Activated CD8-positive, alpha-beta memory T cell treated with anti-CD3 and anti-CD28 coated beads, Interleukin-2, amount 50 U/mL, for 1 hour (primary cell): ENCODE measurements around the gene TBCB.
"Not testable (repeated sequence)": the region's sequence is repeated elsewhere in the genome, so short reads cannot be mapped to it uniquely, and the experiment has no call there.

Experiments
- DNase-seq: peaks from one replicate; pipeline ENCODE4 v3.0.0-alpha.2; 2020; ENCODE audit errors: extremely low read depth

TBCB gene

DNA sequence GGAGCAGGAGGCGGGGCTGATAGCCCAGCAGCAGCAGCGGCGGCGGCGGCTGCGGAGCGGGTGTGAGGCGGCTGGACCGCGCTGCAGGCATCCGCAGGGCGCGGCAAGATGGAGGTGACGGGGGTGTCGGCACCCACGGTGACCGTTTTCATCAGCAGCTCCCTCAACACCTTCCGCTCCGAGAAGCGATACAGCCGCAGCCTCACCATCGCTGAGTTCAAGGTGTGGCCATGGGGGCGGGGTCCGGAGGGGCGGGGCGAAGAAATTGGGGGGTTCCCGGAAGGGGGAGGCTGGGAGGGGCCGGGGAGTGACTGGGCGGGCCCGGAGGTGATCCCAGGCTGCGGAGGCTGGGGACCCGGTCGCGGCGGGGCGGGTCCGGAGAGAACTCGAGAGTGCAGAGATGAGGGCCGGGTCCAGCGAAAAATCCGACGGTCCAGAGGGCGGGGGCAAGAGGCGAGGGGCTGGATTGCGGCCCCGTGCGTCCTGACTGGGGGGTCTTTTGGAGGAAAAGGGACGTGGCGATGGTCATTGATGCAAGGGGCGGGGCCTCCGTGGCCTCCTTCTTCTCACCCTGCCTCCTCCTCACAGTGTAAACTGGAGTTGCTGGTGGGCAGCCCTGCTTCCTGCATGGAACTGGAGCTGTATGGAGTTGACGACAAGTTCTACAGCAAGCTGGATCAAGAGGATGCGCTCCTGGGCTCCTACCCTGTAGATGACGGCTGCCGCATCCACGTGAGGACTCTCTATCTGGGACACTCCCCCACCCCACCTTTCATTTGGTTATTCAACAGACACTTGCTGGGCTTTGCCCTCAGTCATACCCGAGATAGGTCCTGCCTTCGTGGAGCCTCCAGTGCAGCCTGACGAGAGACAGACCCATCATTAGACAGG lies at the start of gene TBCB:
TSS of gene TBCB (plus strand) at position 16 of the 891 bp plus-strand sequence. CDS start at position 109, 93 bp downstream.
- DNase-seq, result peak; percentile 77

DNA sequence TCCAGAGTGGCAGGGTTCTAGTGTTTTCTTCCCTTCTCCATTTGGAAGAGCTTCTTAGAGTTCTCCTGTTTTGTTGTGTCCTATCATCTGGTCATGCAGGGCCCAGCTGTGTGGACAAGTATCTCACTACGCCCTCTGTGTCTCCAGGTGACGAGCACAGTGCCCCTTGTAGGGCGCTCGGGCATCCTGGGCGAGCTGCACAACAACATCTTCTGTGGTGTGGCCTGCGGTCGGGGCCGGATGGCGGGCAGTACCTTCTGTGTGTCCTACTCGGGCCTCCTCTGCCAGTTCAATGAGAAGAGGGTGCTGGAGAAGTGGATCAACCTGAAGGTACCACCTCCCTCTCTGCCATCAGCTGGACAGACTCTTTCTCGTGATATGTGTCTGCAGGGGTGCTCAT lies 47.6 kb upstream of the TBCB start:
- DNase-seq, result no peak

DNA sequence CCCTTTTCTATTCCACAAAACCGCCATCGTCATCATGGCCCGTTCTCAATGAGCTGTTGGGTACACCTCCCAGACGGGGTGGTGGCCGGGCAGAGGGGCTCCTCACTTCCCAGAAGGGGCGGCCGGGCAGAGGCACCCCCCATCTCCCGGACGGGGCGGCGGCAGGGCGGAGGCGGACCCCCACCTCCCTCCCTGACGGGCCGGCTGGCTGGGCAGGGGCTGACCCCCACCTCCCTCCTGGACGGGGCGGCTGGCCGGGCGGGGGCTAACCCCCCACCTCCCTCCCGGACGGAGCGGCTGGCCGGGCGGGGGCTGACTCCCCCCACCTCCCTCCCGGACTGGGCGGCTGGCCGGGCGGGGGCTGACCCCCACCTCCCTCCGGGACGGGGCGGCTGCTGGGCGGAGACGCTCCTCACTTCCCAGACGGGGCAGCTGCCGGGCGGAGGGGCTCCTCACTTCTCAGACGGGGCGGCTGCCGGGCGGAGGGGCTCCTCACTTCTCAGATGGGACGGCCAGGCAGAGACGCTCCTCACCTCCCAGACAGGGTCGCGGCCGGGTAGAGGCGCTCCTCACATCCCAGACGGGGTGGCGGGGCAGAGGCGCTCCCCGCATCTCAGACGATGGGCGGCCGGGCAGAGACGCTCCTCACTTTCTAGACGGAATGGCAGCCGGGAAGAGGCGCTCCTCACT lies 46.3 kb upstream of the TBCB start:
- not testable (repeated sequence) for DNase-seq

DNA sequence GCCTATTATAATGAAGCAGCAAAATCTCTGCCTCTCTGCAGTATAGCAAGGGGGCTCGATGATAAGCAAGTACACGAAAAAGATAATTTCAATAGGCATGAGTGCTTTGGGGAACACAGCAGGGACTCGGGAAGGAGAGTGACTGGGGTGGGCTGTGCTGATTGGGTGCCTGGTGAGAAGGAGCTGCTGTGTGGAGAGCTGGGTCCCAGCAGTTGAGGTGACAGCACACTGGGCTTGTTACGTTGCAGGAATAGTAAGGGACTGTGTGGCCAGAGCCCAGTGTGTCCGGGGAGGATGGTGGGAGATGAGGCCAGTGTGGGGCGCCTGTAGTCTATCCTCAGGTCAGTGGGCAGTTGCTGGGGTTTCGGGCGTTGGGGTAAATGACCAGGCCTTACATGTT lies 43.2 kb upstream of the TBCB start:
- DNase-seq, result no peak

GRCh38 chr19:36073121-36073876 lies 42.0 kb upstream of the TBCB start:
- no peak for DNase-seq

DNA sequence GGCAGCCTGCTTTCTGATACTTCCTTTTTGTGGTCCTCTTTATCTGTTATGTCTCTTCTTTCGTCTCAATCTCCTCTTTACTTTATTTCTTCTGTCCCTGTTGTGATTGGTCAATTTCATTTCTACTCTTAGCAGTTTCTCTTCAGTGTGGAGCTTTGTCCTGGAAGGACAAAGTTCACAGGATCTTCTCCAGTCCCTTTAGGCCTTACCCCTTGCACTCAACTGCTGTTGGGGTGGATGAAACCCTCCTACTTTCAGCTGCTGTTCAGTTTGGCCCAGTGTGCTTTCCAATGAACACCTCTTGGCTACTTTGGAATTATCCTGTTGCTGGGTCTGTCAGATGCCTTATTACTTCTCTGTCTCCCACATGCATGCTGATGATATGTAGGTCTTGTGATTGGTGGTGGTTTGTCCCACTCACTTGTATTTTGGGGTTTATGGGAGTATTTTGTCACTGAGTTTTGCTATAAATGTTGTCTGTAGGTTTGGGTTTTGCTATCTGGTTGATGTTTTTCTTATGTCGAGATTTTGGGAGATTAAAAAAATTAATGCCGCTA lies 35.8 kb upstream of the TBCB start:
- no peak for DNase-seq

GRCh38 chr19:36081385-36081784 lies 33.9 kb upstream of the TBCB start:
- no peak for DNase-seq

DNA sequence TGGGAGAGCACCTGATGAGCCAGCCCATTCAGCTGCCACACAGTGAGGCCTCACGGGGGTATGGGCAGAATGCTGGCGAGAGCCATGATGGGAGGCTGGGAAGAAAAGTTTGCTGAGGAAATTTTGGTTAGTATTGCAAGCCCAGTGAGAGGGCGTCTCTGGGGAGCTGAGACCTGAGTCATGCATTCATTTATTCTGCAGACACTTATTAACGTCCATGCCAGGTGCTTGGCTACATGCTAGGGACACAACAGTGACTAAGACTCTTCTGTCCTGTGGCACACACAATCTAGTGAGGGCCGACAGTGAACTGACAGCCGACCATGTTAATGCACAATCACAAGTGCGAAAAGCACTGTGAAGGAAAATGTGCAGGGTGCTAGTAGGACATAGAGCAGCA lies 33.4 kb upstream of the TBCB start:
- no peak for DNase-seq

DNA sequence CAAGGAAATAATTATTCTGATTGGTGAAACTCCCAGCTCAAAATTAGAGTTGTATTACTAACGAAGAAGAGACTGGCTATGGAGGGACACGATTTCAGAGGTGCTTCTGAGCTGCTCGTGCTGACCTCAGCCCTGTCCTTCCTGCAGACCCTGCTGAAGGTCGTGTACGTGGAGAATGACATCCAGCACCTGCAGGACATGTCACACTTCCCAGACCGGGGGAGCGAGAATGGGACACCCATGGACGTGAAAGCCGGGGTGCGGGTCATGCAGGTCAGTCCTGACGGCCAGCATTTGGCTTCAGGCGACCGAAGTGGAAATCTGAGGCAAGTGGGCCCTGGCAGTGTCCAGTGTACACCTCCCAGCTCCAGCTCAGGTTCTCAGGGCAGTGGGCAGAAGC lies 32.4 kb upstream of the TBCB start:
- no peak for DNase-seq

DNA sequence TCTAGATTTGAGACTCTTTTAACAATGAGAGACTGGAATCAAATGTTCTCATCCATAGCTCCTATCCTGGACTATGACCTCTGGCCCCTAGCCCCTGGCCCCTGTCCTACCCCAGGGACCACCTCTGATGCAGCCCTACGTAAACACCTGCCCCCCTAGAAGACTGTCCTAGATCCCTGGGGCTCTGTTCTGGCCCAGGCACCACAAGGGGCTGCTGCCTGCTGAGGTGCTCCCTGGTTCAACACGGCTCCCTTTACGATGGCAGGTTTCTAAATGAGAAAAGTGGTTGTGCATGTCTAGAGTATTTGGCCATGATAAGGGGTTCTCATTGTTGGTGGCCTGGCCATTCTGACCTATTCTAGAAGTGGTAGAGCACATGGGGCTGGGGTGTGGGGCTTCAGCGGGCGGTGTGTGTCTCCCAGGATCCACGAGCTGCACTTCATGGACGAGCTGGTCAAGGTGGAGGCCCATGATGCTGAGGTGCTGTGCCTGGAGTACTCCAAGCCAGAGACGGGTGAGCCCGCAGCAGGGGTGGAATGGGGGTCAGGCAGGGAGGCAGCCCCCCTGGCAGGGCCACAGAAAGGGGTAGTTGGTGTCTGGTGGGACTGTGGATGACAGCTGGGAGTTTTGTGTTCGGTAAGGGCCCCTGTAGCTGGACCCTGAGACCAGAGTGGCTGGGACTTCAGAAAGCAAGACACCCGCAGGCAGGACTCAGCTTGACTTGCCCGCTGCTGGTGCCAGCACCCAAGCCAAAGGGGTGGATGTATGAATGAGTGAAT lies 30.8 kb upstream of the TBCB start:
- DNase-seq, result no peak

DNA sequence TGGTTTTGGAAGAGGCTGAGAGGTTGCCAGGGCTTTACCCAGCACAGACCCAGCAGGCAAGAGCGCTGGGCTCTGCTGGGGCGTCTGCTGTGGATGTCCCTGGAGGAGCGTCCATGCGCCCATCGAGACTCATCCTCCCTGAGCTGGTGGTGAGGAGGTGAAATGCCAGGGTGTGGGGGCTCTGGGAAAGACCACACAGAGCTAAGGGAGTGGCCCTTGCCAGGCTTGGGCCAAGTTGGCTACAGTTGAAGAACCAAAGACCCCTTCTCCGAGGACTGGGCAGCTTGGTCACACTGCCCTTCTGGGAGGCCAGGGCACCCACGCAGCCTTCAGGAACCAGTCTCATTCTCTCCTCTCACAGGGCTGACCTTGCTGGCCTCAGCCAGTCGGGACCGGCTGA lies 28.9 kb upstream of the TBCB start:
- DNase-seq, result no peak

- DNase-seq, result no peak
Observed at GRCh38 chr19:36089847-36090246, 25.4 kb upstream of the TBCB start.

DNA sequence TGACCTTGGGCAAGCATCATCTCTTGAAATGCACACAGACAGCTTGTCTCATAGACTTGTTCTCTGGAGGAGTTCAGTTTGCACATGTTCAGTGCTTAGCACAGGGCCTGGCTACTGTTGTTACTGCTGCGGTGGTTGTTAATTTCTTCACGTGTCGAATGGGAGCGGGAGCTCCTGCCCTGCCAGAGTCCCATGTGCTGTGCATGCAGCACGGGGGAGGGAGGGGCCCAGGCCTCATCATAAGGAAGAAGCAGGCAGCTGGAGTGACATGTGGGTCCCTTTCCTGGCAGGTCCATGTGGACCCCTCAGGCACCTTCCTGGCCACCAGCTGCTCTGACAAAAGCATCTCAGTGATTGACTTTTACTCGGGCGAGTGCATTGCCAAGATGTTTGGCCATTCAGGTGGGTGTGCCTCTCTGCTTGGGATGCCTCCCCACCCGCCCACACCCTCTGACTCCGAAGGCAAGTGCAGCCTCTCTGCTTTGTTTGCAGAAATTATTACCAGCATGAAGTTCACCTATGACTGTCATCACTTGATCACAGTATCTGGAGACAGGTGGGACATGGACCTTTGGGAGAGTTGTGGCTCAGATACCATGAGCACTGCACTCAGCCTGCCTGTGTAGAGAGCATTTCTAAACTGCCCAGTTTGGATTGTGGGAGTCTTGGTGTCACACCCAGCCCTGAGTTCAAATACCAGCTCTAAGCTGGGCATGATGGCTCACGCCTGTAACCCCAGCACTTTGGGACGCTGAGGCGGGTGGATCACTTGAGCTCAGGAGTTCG lies 24.2 kb upstream of the TBCB start:
- DNase-seq, result no peak

DNA sequence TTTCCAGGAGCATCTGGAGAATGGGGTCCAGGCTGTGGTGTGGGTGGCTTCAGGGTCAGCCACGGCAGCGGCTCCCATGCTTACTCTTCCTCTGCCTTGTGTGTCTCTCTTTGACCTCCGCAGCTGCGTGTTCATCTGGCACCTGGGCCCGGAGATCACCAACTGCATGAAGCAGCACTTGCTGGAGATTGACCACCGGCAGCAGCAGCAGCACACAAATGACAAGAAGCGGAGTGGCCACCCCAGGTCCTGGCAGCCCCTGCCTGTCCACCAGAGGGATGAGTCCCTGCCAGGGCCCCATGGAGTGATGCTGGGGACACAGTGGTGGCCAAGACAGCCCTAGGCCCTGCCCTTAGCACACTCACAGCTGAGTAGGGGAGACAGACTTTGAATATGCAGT lies 22.7 kb upstream of the TBCB start:
- DNase-seq, result no peak

DNA sequence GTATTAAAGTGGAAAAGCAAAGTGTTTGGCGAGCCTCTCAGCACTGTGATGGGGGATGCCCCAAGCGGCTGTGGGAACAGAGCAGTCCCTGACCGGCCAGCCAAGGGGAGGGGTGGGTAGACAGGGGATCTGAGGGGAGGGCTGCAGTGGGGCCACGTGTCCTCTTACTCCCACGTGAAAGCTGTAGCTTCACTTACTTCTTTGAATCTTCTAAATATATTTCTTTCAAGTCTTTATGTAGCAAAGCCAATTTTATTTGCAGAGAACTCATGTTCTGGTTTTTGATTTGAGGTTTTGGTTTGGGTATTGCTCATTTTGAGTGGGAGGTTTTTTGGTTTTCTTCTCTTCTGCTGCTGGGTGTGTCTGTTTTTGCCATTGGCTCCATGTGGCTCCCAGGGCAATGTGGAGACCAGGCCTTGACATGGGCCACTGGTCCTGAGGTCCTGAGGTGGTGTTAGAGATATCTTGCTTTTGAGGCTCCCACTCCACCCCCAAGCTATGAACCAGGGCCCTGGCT lies 22.1 kb upstream of the TBCB start:
- no peak for DNase-seq

DNA sequence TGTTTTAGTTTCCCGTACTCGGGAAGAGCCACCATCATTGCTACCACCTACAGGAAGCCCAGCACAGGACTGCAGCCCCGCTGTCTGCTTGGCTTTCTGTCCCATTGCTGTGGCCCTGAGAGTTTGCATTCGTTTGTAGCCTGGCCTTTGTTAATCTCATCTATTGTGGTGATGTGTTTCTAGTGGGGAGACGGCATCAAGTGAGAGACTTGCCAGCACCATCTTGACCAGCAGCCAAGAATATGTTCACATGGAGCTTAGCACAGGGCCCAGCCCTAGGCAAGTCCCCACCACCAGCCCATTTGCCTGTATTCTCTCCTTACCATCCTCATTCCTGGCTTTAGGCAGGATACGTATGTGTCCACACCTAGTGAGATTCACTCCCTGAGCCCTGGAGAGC lies 21.6 kb upstream of the TBCB start:
- no peak for DNase-seq

DNA sequence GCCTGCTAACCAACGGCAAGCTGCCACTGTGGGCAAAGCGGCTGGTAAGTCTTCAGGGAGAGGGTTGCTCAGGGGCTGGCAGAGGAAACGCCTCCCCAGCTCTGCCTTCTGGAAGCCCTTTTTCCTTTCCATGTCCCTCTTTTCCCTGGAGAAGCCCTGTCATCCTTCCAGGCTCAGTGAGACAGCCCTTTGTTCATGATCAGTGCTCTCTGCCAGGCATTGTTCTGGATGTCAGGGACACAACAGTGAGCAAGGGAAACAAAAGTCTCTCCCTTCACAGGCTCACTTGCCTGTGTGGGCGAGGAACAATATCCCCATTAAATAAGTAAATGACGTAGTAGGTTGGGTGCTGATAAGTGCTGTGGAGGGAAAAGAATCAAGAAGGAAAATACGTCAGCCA lies 18.2 kb upstream of the TBCB start:
- DNase-seq, result no peak

- DNase-seq, result no peak
Observed at GRCh38 chr19:36099166-36099785, 16.0 kb upstream of the TBCB start.

DNA sequence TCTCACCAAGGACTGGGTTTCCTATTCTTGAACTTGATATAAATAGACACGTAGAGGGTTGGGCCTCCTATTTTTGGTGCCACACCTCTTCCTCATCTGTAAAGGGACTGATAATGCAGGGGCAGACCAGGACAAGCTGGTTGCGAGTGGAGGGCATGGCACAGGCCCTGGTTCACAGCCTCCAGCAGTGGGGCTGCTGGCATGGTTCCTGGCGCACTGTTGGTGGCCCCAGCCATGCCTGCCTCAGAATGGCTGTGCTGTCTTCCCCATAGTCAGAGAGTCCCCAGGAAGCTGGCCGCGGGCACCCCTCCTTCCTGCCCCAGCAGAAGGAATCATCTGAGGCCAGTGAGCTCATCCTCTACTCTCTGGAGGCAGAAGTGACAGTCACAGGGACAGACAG lies 14.8 kb upstream of the TBCB start:
- DNase-seq, result no peak
